IMR-90 (cell line): Measurements from ENCODE around the gene CASP8AP2.

Source experiments
- BHLHE40 ChIP-seq: fragments of 150-350 bp; IDR thresholded peaks from 2 replicates; pipeline ENCODE4 v1.6.1; 2016; ENCODE audit warnings: mild to moderate bottlenecking, low read depth, low read length
- CEBPB ChIP-seq: IDR thresholded peaks from 2 replicates; pipeline ENCODE4 v1.6.1; 2012; ENCODE audit warnings: low read depth, low read length, improper control_type of control experiment
- MAFK ChIP-seq: IDR thresholded peaks from 2 replicates; pipeline ENCODE4 v1.6.1; 2012; ENCODE audit warnings: low read depth, low read length, improper control_type of control experiment
- MAZ ChIP-seq: IDR thresholded peaks from 2 replicates; pipeline ENCODE4 v1.6.1; 2012; ENCODE audit warnings: low read depth, mild to moderate bottlenecking, low read length, improper control_type of control experiment, moderate library complexity, borderline replicate concordance
- MXI1 ChIP-seq: IDR thresholded peaks from 2 replicates; pipeline ENCODE4 v1.6.1; 2012; ENCODE audit warnings: low read depth, mild to moderate bottlenecking, low read length, moderate library complexity, borderline replicate concordance
- POLR2A ChIP-seq: IDR thresholded peaks from 2 replicates; pipeline ENCODE4 v1.6.1; 2012; ENCODE audit warnings: mild to moderate bottlenecking, low read depth, low read length
- RAD21 ChIP-seq: IDR thresholded peaks from 2 replicates; pipeline ENCODE4 v1.6.1; 2012; ENCODE audit warnings: low read length, improper control_type of control experiment
- RCOR1 ChIP-seq: IDR thresholded peaks from 2 replicates; pipeline ENCODE4 v1.6.1; 2012; ENCODE audit warnings: mild to moderate bottlenecking, low read length, improper control_type of control experiment; ENCODE audit not compliant: insufficient replicate concordance
- RFX5 ChIP-seq: IDR thresholded peaks from 2 replicates; pipeline ENCODE4 v1.8.0; 2012; ENCODE audit warnings: low read depth, mild to moderate bottlenecking, low read length, moderate library complexity
- TF ChIP-seq, protein P1 (sequence below): conservative IDR thresholded peaks from 2 replicates; pipeline ENCODE4 v1.5.1; 2012; ENCODE audit warnings: mild to moderate bottlenecking, low read depth, low read length, improper control_type of control experiment

DNA sequence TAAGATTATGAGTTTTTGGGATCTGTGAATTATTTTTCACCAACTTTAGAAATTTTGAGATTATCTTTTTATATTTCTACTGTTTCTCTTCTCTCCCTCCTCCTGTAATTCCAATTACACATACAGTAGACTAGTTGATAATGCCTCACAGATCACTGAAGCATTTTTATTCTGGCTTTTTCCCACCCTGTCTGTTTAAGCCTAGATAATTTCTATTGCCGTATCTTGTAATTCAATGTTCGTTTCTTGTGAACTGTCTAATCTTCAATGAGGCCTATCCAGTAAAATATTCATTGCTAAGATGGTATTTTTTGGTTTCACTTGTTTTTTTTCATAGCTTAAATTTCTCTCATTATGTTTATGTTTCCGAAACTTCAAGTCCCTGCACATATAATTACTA is 22.1 kb upstream of the CASP8AP2 start:
- TF ChIP-seq POLR2A (no peak), RFX5 (no peak), MXI1 (no peak), MAZ (no peak), CEBPB (no peak), BHLHE40 (no peak), RAD21 (no peak), RCOR1 (no peak), MAFK (no peak)
- TF ChIP-seq, protein P1, sequence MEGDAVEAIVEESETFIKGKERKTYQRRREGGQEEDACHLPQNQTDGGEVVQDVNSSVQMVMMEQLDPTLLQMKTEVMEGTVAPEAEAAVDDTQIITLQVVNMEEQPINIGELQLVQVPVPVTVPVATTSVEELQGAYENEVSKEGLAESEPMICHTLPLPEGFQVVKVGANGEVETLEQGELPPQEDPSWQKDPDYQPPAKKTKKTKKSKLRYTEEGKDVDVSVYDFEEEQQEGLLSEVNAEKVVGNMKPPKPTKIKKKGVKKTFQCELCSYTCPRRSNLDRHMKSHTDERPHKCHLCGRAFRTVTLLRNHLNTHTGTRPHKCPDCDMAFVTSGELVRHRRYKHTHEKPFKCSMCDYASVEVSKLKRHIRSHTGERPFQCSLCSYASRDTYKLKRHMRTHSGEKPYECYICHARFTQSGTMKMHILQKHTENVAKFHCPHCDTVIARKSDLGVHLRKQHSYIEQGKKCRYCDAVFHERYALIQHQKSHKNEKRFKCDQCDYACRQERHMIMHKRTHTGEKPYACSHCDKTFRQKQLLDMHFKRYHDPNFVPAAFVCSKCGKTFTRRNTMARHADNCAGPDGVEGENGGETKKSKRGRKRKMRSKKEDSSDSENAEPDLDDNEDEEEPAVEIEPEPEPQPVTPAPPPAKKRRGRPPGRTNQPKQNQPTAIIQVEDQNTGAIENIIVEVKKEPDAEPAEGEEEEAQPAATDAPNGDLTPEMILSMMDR, result no peak
